ENCODE measurements around the gene SUSD6. TPM values are rescaled to one million over a fixed set of nuclear protein-coding genes. Genes with fewer than 3 reads are reported as not detected.

The SUSD6 gene
- total RNA-seq, 1 donor from 2014 or later = 21.4 TPM

GRCh38 chr14:69615121-69615495 lies 3.7 kb downstream of the SUSD6 start:
- DNase-seq (no peak), ATAC-seq (no peak)
- intact Hi-C loops (cut with micrococcal nuclease) = loop anchor here (10.0 kb wide), 1 partner anchor 50 kb away; no protein-coding TSS in a partner anchor

DNA sequence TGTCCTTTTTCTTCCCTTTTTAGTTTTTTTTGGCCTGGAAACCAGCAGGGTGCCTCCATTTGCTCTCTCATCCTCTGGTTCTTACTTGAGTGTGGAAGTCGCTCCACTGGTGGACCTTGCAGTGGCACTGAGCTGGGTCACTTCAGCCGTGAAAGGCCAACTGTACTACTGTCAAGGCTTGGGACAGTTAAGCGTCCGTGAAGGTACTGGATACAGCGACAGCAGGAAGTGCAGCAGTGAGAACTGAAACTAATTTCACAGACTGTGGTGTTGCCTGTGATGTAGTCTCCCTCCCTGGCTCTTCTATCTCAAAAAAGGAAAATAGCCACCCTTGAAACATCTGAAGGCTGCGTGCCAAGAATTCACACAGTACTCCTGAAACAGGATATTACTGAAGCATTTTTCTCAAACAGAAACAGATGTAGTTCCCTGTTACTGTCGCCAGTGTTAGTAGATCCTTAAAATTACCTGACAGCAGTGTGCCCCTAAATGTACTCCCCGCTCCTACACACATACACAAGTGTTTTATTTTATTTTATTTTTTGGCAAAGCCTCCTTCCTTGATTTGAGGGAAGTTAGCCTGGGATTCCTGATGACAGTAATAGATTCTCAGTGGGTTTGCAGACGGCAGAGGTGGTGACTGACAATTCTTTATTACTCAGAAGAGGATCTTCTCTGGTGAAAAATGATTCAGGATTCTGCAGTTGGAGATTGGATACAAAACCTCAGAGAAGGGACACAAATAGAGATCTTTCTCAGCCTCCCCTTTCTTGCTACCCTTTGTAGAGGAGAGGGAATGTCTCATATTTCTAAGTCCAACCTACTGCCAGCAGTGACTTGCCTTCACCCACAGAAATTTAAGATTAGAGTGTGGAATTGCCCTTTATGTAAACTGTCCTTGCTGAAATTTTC lies 4.4 kb downstream of the SUSD6 start:
- intact Hi-C loops (cut with micrococcal nuclease) = loop anchor here (10.0 kb wide), 1 partner anchor 49 kb away; no protein-coding TSS in a partner anchor
- peak; percentile 52 for ATAC-seq
- DNase-seq = no peak

DNA sequence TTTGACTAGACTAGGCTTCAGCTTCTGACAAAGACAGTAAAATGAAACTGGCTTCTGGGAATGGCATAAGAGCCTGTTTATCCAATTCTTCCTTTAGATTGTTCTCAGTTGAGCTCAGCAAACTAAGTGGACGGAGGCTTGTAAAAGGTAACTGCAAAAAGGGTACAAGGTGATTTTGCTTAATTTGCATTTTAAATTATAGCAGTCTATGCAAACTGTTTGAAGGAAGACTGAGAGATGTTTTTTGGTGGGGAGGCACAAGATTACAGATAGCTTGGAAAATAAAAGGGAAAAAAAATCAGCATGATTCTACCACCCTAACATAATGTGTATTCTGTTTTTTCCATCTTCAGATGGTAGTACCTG lies 5.0 kb downstream of the SUSD6 start:
- intact Hi-C loops (cut with micrococcal nuclease) = loop anchor here (10.0 kb wide), 1 partner anchor 48 kb away; no protein-coding TSS in a partner anchor
- ATAC-seq (no peak), DNase-seq (no peak)

DNA sequence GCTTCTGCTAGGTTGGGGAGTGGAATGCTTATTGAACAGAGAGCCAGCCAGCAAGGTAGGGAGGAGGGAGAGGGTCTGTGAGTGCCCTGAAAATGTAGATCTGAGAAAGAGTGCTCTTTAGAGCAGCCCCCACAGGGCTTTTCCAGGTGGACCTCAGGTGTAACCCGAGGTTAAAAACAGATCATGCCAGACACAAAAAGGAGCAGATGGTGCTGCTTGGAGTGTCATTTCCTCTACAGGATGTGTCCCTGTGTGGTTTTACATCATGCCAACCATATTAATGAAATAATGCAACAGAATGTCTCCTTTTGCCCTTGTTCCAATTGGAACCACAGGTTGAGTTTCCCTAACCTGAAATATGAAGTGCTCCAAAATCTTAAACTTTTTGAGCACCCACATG lies 6.4 kb downstream of the SUSD6 start:
- ATAC-seq (no peak), DNase-seq (no peak)
- intact Hi-C loops (cut with micrococcal nuclease) = loop anchor here (10.0 kb wide), 1 partner anchor 47 kb away; no protein-coding TSS in a partner anchor

DNA sequence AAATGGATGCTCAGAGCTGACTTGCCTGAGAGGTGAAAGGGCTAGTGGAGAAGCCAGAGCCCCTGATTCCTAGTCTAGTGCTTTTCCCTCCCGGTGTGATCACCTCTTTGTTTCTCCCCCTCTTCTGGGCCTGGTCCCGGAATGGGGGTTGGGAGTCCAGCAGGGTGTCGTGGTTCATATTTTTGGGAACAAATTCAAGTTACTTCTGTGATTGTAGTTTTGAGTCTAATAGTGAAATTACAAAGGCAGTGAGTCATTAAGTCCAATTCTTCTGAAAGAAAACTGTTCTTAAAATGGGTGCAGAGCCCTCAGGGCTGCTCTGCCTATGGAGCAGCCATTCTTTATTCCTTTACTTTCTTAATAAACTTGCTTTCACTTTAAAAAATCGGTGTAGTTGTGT lies 7.6 kb downstream of the SUSD6 start:
- ATAC-seq (no peak), DNase-seq (no peak)
- intact Hi-C loops (cut with micrococcal nuclease) = loop anchor here (10.0 kb wide), 1 partner anchor 46 kb away; no protein-coding TSS in a partner anchor

GRCh38 chr14:69620211-69620611 lies 8.8 kb downstream of the SUSD6 start:
- intact Hi-C loops (cut with micrococcal nuclease) = no loop called here
- DNase-seq = no peak
- ATAC-seq = no peak

DNA sequence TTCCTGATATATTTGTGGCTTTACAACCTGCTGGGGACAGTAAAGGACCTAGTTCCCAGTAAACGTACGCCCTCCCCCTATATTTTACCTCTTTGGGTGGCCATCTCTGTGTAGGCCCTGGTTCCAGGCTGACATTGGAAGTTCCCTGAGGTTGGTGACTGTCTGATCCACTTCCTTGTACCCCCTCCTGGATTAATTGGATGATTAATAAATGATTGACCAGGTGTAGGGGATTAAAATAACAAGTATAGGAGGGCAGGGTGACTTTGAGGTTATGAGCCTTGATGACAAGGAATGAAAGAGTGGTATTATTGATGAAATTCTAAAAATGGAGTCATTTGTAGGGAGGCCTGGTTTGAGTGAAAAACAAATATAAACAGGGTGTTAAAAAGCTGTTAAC lies 9.6 kb downstream of the SUSD6 start:
- intact Hi-C loops (cut with micrococcal nuclease) = no loop called here
- DNase-seq (no peak), ATAC-seq (no peak)

- DNase-seq (no peak), ATAC-seq (no peak)
- intact Hi-C loops (cut with micrococcal nuclease) = no loop called here
Measured at GRCh38 chr14:69624136-69624535, 12.7 kb downstream of the SUSD6 start.

GRCh38 chr14:69625299-69626131 lies 14.1 kb downstream of the SUSD6 start:
- DNase-seq = peak; percentile 73
- intact Hi-C loops (cut with micrococcal nuclease) = no loop called here
- peak; percentile 79 for ATAC-seq

- intact Hi-C loops (cut with micrococcal nuclease) = no loop called here
- ATAC-seq (no peak), DNase-seq (no peak)
Measured at GRCh38 chr14:69626132-69626500, 14.7 kb downstream of the SUSD6 start.

GRCh38 chr14:69629225-69630127 lies 18.1 kb downstream of the SUSD6 start:
- ATAC-seq (peak; percentile 40), DNase-seq (no peak)
- intact Hi-C loops (cut with micrococcal nuclease) = no loop called here

GRCh38 chr14:69630360-69630759 lies 19.0 kb downstream of the SUSD6 start:
- DNase-seq (no peak), ATAC-seq (no peak)
- intact Hi-C loops (cut with micrococcal nuclease) = no loop called here

- no peak for ATAC-seq
- intact Hi-C loops (cut with micrococcal nuclease) = no loop called here
- DNase-seq = no peak
Measured at GRCh38 chr14:69631509-69631908, 20.1 kb downstream of the SUSD6 start.

DNA sequence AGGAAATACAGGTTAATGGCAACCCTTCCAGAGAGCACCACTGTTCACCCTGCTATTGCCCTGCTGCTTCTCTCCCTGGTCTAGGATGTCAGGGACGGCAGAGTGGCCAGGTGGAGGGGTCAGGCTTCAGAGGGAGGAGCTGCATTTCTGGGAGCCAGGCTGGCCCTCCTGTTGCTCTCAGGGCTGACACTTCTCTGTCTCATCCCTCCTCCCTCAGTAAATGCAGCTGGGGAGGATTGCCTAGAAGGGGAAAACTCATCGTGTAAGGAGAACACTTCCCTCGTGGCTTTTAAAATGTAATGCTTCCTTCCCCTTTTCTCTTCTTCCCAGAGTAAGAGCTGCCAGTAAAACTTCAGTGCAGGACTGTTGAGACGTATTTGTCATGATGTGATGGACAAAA lies 20.8 kb downstream of the SUSD6 start:
- DNase-seq = no peak
- ATAC-seq = peak; percentile 11
- intact Hi-C loops (cut with micrococcal nuclease) = no loop called here

GRCh38 chr14:69632593-69633151 lies 21.3 kb downstream of the SUSD6 start:
- intact Hi-C loops (cut with micrococcal nuclease) = no loop called here
- ATAC-seq = no peak

DNA sequence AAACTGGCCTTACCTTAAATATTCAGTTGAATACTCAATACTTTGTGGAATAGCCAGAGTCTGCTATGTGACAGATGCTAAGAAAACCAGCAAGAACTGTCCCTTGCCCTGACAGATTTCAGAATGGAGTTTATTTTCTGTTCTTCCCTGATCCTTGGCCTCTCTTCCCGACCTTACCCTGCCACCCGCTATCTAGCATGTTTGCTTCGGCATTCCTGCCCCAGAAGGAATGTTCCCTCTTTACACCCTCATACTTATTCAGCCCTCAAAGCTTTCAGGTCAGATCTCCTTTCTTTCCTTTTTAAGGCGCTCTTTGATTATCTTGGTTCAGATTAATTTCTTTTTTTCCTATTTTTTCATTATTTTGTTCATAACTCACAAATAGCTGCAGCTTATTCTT lies 21.8 kb downstream of the SUSD6 start:
- intact Hi-C loops (cut with micrococcal nuclease) = no loop called here
- DNase-seq (no peak), ATAC-seq (no peak)

More at GRCh38 chr14:69632593-69633151, 21.3 kb downstream of the SUSD6 start:
- DNase-seq = no peak

DNA sequence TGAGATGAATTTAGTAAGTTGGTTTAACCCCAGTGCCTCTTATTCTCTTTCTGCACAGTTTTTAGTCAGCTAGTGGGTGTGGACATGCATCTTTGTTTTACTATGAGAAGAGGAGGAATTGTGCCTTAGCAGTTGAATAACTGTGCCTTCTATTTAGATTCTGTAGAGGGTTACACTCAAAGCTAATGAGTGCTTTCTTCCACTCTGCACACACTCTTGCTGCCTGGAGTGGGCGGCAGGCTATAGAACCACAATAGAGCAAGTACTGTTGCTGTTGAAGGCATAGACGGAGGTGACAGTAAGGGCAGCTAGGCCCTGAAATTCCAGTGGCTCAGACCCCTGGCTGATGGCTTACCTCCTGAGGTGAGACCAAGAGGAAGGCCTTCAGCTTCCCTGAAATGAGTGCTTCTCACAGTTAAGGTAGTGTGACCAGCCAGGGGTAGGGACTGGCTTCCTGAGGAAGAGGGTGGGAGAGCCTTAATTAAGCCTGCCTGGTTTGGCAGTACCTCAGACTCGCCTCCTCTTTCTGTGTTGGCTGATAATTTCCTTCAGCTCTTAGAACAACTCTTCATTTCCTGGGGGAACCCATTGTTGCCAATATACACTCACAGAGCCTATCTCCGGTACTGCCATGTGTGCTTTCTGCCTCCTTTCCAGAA lies 24.7 kb downstream of the SUSD6 start:
- ATAC-seq = peak; percentile 54
- intact Hi-C loops (cut with micrococcal nuclease) = no loop called here
- no peak for DNase-seq

DNA sequence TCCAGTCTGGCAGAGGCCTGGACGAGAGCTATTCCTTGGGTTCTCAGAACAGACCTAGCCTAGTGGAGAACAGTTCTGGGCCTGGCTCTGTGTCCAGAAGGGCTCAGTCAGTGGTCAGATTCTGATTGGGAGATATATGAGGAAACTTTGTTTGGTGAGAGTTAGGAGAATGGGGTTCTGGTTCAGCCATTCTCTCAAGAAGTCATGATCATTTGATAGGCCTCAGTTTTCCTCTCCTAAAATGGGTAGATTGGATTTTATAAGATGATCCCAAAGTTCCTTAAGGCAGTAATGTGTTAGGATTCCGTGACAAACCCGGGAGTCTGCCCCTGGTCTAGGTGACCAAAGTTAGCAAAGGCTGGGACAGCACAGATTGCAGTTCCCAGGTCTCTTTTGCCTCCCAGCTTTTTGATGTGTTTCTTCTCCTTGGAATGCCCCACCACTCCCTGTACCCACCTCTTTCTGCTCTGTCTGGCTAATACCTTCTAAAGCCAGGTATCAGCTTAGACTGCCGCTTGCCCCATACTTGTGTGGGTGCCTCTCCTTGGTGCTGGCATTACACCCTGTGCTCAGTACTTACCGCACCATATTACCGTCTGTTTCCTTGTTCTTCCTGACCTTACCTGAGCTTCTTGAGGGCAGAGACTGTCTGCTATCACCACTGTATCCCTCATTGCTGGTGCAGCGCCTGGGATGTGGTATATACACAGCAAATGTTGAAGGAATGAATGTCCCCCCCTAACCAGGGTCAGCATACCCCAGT lies 25.5 kb downstream of the SUSD6 start:
- ATAC-seq (peak; percentile 2), DNase-seq (no peak)
- intact Hi-C loops (cut with micrococcal nuclease) = no loop called here
